SH-SY5Y (cell line): Measurements from ENCODE around the gene KCNJ3.

Experiments used
- GATA2 ChIP-seq: IDR thresholded peaks from 2 replicates; pipeline ENCODE4 v1.6.1; 2011; ENCODE audit warnings: mild to moderate bottlenecking, low read depth, low read length
- GATA3 ChIP-seq: IDR thresholded peaks from 2 replicates; pipeline ENCODE4 v1.6.1; 2011; ENCODE audit warnings: low read depth, mild to moderate bottlenecking, low read length, moderate library complexity

GRCh38 chr2:154837035-154837434, 138.5 kb downstream of the KCNJ3 start:
- TF ChIP-seq GATA3 = no peak
- no peak for TF ChIP-seq GATA2
